ENCODE measurements around the gene CRACR2A. TPM values are rescaled to one million over a fixed set of nuclear protein-coding genes. Genes with fewer than 3 reads are reported as not detected.

Gene CRACR2A
- total and polyA plus RNA-seq, 9 of the 15 experiments (the other 6 are each of a cell fraction or from before 2014, with no cell fraction given) = 2.1 to 15.1 (median 10.4) TPM

DNA sequence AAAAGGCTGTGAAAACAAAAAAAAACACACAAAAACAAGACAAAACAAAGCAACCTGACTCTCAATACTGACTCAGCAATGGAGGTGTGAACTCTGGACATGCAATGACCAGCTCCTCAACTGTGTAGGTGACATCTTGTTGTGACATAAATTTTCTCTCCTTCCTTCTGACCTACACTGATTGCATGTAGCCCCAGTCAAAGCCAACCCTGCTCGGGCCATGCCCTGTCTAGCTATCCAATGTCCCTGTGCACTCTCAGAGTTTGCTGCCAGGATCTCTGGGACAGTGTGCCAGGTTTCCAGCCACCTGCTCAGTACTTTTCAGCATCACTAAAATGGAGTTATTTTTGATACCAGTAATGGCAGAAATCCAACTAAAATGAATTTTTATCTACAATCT lies 18.9 kb upstream of the CRACR2A start (continued):
- TF ChIP-seq NUFIP1 (IDR thresholded peaks at IDR 0.05; ENCODE audit: partially characterized antibody) (no peak), DIDO1 (tag; IDR thresholded peaks at IDR 0.05; ENCODE audit: low read depth) (no peak), L3MBTL2 (IDR thresholded peaks at IDR 0.05) (no peak), HNRNPK (IDR thresholded peaks at IDR 0.05; ENCODE audit: low read depth, low read length, poor library complexity, severe bottlenecking) (no peak), EZH2 (IDR thresholded peaks at IDR 0.05; ENCODE audit: borderline replicate concordance, low read depth, low read length) (no peak), SNRNP70 (optimal IDR thresholded peaks at IDR 0.05; ENCODE audit: low read depth, low read length) (no peak), KAT8 (IDR thresholded peaks at IDR 0.05; ENCODE audit: low read depth) (no peak), FOXA1 (IDR thresholded peaks at IDR 0.05; ENCODE audit: borderline replicate concordance) (no peak)
- TF ChIP-seq, protein P1, sequence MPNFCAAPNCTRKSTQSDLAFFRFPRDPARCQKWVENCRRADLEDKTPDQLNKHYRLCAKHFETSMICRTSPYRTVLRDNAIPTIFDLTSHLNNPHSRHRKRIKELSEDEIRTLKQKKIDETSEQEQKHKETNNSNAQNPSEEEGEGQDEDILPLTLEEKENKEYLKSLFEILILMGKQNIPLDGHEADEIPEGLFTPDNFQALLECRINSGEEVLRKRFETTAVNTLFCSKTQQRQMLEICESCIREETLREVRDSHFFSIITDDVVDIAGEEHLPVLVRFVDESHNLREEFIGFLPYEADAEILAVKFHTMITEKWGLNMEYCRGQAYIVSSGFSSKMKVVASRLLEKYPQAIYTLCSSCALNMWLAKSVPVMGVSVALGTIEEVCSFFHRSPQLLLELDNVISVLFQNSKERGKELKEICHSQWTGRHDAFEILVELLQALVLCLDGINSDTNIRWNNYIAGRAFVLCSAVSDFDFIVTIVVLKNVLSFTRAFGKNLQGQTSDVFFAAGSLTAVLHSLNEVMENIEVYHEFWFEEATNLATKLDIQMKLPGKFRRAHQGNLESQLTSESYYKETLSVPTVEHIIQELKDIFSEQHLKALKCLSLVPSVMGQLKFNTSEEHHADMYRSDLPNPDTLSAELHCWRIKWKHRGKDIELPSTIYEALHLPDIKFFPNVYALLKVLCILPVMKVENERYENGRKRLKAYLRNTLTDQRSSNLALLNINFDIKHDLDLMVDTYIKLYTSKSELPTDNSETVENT (CRISPR knock-in tag; IDR thresholded peaks at IDR 0.05) = no peak

DNA sequence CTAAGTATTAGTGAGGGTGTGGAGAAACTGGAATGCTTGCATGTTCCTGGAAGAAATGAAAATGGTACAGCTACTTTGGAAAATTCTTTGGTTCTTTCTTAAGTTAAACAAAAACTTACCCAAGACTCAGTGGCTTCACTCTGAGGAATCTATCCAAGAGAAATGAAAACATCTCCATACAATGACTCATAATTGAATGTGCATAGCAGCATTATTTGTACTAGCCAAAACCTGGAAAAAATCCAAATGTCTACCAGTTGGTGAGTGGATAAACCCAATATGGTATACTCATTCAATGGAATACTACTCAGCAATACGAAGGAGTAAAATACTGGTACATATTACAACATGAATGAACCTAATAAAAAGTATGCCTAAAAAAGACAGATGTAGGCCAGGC lies 18.0 kb upstream of the CRACR2A start:
- DNase-seq (ENCODE audit: extremely low read depth in 1 of 4, low spot score in 3 of 4) = no peak
- intact Hi-C loops (cut with micrococcal nuclease) = no loop called here
- Histone ChIP-seq H2AFZ (ENCODE audit: low read depth, low read length) (no peak overlapping the region), H3K4me2 (ENCODE audit: insufficient read depth, low read length) (no peak overlapping the region), H3K27me3 (ENCODE audit: control insufficient read depth in 2 of 2, insufficient read depth in 2 of 2, low read length in 2 of 2) (no peaks in the 10 kb centered on the region; a peak in 1 of 5 replicates), H4K20me1 (replicated peaks; ENCODE audit: control insufficient read depth, insufficient read depth, low read length) (no peaks in the 10 kb centered on the region), H3K4me1 (replicated peaks in 1 of 2; ENCODE audit: control insufficient read depth in 2 of 2, insufficient read depth in 2 of 2, low read length in 2 of 2) (no peaks in the 10 kb centered on the region), H3K36me3 (ENCODE audit: control insufficient read depth, insufficient read depth, low read length) (no peaks in the 10 kb centered on the region), H3K27ac (ENCODE audit: extremely low read depth, low read depth, low read length) (no peak overlapping the region), H3K79me2 (ENCODE audit: control insufficient read depth, insufficient read depth, low read length) (no peaks in the 10 kb centered on the region), H3K9me1 (ENCODE audit: control insufficient read depth, insufficient read depth, low read length) (no peaks in the 10 kb centered on the region), H3K9ac (ENCODE audit: insufficient read depth in 1 of 2, low read depth in 2 of 2, low read length in 2 of 2) (no peak overlapping the region), H3K4me3 (no peak overlapping the region), H3K9me3 (replicated peaks; ENCODE audit: control insufficient read depth, insufficient read depth, low read depth, low read length) (no peaks in the 10 kb centered on the region)
- no peak for FAIRE-seq
- WGBS (ENCODE audit: insufficient coverage, low coverage, missing lambda C conversion rate) = 0% methylated on average over 1 of the region's 1 CpG
- no TSS peak for BruUV-seq (replicated peaks)
- no peak for ATAC-seq
- ChIA-PET CTCF (ENCODE audit: low intra/inter-chr PET ratio) (no interaction called here), POLR2A (interaction anchor here (0.8 kb wide), 1 partner anchor 1736 kb away, joined by 3 read pairs; no protein-coding TSS in a partner anchor)
- in situ Hi-C loops (cut with MboI) = no loop called here
- TF ChIP-seq ZNF551 (CRISPR knock-in tag; IDR thresholded peaks at IDR 0.05) (no peak), ZNF324 (CRISPR knock-in tag; IDR thresholded peaks at IDR 0.05) (no peak), ZNF3 (CRISPR knock-in tag; IDR thresholded peaks at IDR 0.05) (no peak), ESRRA (IDR thresholded peaks at IDR 0.05; ENCODE audit: borderline replicate concordance, low read depth) (no peak), ZEB2 (IDR thresholded peaks at IDR 0.05) (no peak), ZNF347 (CRISPR knock-in tag; IDR thresholded peaks at IDR 0.05; ENCODE audit: low read depth) (no peak), MCM2 (IDR thresholded peaks at IDR 0.05; ENCODE audit: low read depth) (no peak), SMAD2 (IDR thresholded peaks at IDR 0.05; ENCODE audit: low read depth, low read length) (no peak), ZNF57 (CRISPR knock-in tag; IDR thresholded peaks at IDR 0.05) (no peak)
- TF ChIP-seq, protein P2, sequence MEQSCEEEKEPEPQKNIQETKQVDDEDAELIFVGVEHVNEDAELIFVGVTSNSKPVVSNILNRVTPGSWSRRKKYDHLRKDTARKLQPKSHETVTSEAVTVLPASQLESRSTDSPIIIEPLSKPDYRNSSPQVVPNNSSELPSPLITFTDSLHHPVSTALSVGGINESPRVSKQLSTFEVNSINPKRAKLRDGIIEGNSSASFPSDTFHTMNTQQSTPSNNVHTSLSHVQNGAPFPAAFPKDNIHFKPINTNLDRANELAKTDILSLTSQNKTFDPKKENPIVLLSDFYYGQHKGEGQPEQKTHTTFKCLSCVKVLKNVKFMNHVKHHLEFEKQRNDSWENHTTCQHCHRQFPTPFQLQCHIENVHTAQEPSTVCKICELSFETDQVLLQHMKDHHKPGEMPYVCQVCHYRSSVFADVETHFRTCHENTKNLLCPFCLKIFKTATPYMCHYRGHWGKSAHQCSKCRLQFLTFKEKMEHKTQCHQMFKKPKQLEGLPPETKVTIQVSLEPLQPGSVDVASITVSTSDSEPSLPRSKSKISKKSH (CRISPR knock-in tag; IDR thresholded peaks at IDR 0.05) = no peak
- TF ChIP-seq, protein P3, sequence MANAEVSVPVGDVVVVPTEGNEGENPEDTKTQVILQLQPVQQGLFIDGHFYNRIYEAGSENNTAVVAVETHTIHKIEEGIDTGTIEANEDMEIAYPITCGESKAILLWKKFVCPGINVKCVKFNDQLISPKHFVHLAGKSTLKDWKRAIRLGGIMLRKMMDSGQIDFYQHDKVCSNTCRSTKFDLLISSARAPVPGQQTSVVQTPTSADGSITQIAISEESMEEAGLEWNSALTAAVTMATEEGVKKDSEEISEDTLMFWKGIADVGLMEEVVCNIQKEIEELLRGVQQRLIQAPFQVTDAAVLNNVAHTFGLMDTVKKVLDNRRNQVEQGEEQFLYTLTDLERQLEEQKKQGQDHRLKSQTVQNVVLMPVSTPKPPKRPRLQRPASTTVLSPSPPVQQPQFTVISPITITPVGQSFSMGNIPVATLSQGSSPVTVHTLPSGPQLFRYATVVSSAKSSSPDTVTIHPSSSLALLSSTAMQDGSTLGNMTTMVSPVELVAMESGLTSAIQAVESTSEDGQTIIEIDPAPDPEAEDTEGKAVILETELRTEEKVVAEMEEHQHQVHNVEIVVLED (CRISPR knock-in tag; IDR thresholded peaks at IDR 0.05) = no peak

Measured in K562 (cell line).